SK-N-SH treated with all-trans-retinoic acid at 6 μM for 48 hours (cell line): Measurements from ENCODE around the gene SLC35F4.

Experiments
- ARNTL ChIP-seq: fragments of 450-650 bp; formaldehyde crosslinking; IDR thresholded peaks from 2 replicates; pipeline ENCODE4 v1.5.0; 2020; ENCODE audit warnings: low read depth, mild to moderate bottlenecking, moderate library complexity, borderline replicate concordance
- BACH2 ChIP-seq: fragments of 250-450 bp; sonication (Bioruptor Pico); IDR thresholded peaks from 2 replicates; pipeline ENCODE4 v1.9.0; 2021; ENCODE audit warnings: mild to moderate bottlenecking, borderline replicate concordance
- CREB5 ChIP-seq: fragments of 250-450 bp; sonication (Bioruptor Pico); IDR thresholded peaks from 2 replicates; pipeline ENCODE4 v1.5.1; 2020; ENCODE audit warnings: low read depth, mild to moderate bottlenecking, moderate library complexity
- CSDC2 ChIP-seq: fragments of 250-450 bp; sonication (Bioruptor Pico); IDR thresholded peaks from 2 replicates; pipeline ENCODE4 v1.5.0; 2020; ENCODE audit warnings: mild to moderate bottlenecking, moderate library complexity
- ISL1 ChIP-seq: fragments of 250-450 bp; sonication (Bioruptor Pico); IDR thresholded peaks from 2 replicates; pipeline ENCODE4 v2.1.2; 2022; ENCODE audit warnings: mild to moderate bottlenecking, moderate library complexity
- OSR1 ChIP-seq: fragments of 250-450 bp; sonication (Bioruptor Pico); IDR thresholded peaks from 2 replicates; pipeline ENCODE4 v1.8.0; 2022; ENCODE audit warnings: moderate library complexity, mild to moderate bottlenecking, inconsistent platforms
- PPARA ChIP-seq: fragments of 250-450 bp; sonication (Bioruptor Pico); IDR thresholded peaks from 2 replicates; pipeline ENCODE4 v1.5.0; 2020; ENCODE audit warnings: mild to moderate bottlenecking, borderline replicate concordance
- RARB ChIP-seq: fragments of 250-450 bp; sonication (Bioruptor Pico); IDR thresholded peaks from 2 replicates; pipeline ENCODE4 v1.8.0; 2021; ENCODE audit warnings: mild to moderate bottlenecking, moderate library complexity
- TCF4 ChIP-seq: fragments of 250-450 bp; sonication (Bioruptor Pico); IDR thresholded peaks from 2 replicates; pipeline ENCODE4 v1.8.0; 2021; ENCODE audit warnings: mild to moderate bottlenecking, moderate library complexity, borderline replicate concordance
- TOX ChIP-seq: fragments of 250-450 bp; sonication (Bioruptor Pico); IDR thresholded peaks from 2 replicates; pipeline ENCODE4 v1.8.0; 2021; ENCODE audit warnings: mild to moderate bottlenecking, moderate library complexity, borderline replicate concordance
- TSHZ2 ChIP-seq: fragments of 250-450 bp; sonication (Bioruptor Pico); IDR thresholded peaks from 2 replicates; pipeline ENCODE4 v1.5.0; 2020; ENCODE audit warnings: mild to moderate bottlenecking, moderate library complexity
- ZC3H10 ChIP-seq: fragments of 250-450 bp; sonication (Bioruptor Pico); IDR thresholded peaks from 2 replicates; pipeline ENCODE4 v1.5.1; 2021; ENCODE audit warnings: mild to moderate bottlenecking, moderate library complexity
- ZFP30 ChIP-seq: fragments of 450-650 bp; formaldehyde crosslinking; IDR thresholded peaks from 2 replicates; pipeline ENCODE4 v1.5.0; 2022; ENCODE audit warnings: mild to moderate bottlenecking, moderate library complexity

GRCh38 chr14:57769863-57770523 lies 95.9 kb downstream of the SLC35F4 start:
- no peak for TF ChIP-seq OSR1 (CRISPR knock-in tag)
- no peak for TF ChIP-seq ZC3H10
- TF ChIP-seq ZFP30 (CRISPR knock-in tag): no peak
- no peak for TF ChIP-seq TSHZ2 (CRISPR knock-in tag)
- no peak for TF ChIP-seq ARNTL (CRISPR knock-in tag)
- TF ChIP-seq CREB5 (CRISPR knock-in tag): no peak
- no peak for TF ChIP-seq PPARA
- TF ChIP-seq RARB (CRISPR knock-in tag): no peak
- no peak for TF ChIP-seq TCF4 (CRISPR knock-in tag)
- no peak for TF ChIP-seq TOX
- TF ChIP-seq BACH2 (CRISPR knock-in tag): no peak
- TF ChIP-seq CSDC2 (CRISPR knock-in tag): no peak
- no peak for TF ChIP-seq ISL1
